ENCODE data around the gene MEAF6. TPM values are rescaled to one million over a fixed set of nuclear protein-coding genes. Genes with fewer than 3 reads are reported as not detected.
A peak's percentile ranks its signal among the peaks of the same experiment; 100 is the strongest.

Gene MEAF6
- total and polyA plus RNA-seq, 4 donors, result 18.7 to 25.3 (median 21.2) TPM

DNA sequence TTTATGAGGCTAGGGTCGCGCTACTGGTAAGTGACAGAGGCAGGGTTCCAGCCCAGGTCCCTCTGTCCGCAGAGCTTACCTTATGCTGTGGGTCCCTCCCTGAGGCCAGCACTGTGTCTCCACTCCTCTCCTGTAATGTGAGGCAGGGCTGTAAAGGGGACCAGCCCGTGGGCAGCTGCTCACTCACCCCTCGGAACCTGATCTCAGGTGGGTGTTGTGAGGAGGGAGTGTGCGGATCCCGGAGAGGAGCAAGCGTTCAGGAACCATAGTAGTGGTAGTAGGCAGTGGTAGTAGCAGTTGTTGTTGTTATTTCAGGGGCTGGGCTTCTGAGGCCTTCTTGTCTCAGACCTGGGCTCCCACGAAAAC is 38.5 kb downstream of the MEAF6 start:
- peak overlapping the region; percentile 21 to 76 for H3K9ac ChIP-seq (ENCODE audit: low read depth in 1 of 2, low read length in 2 of 2)
- no peak for TF ChIP-seq TAF1 (conservative IDR thresholded peaks at IDR 0.05)
- no peak for TF ChIP-seq HNF4A (conservative IDR thresholded peaks at IDR 0.05)
- TF ChIP-seq, protein P1, sequence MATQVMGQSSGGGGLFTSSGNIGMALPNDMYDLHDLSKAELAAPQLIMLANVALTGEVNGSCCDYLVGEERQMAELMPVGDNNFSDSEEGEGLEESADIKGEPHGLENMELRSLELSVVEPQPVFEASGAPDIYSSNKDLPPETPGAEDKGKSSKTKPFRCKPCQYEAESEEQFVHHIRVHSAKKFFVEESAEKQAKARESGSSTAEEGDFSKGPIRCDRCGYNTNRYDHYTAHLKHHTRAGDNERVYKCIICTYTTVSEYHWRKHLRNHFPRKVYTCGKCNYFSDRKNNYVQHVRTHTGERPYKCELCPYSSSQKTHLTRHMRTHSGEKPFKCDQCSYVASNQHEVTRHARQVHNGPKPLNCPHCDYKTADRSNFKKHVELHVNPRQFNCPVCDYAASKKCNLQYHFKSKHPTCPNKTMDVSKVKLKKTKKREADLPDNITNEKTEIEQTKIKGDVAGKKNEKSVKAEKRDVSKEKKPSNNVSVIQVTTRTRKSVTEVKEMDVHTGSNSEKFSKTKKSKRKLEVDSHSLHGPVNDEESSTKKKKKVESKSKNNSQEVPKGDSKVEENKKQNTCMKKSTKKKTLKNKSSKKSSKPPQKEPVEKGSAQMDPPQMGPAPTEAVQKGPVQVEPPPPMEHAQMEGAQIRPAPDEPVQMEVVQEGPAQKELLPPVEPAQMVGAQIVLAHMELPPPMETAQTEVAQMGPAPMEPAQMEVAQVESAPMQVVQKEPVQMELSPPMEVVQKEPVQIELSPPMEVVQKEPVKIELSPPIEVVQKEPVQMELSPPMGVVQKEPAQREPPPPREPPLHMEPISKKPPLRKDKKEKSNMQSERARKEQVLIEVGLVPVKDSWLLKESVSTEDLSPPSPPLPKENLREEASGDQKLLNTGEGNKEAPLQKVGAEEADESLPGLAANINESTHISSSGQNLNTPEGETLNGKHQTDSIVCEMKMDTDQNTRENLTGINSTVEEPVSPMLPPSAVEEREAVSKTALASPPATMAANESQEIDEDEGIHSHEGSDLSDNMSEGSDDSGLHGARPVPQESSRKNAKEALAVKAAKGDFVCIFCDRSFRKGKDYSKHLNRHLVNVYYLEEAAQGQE (IDR thresholded peaks at IDR 0.05), result no peak
- TF ChIP-seq EGR1 (IDR thresholded peaks at IDR 0.05; ENCODE audit: low read depth in 2 of 2), result no peak
- no peak for TF ChIP-seq RXRA (IDR thresholded peaks at IDR 0.05)
- TF ChIP-seq, protein P2, sequence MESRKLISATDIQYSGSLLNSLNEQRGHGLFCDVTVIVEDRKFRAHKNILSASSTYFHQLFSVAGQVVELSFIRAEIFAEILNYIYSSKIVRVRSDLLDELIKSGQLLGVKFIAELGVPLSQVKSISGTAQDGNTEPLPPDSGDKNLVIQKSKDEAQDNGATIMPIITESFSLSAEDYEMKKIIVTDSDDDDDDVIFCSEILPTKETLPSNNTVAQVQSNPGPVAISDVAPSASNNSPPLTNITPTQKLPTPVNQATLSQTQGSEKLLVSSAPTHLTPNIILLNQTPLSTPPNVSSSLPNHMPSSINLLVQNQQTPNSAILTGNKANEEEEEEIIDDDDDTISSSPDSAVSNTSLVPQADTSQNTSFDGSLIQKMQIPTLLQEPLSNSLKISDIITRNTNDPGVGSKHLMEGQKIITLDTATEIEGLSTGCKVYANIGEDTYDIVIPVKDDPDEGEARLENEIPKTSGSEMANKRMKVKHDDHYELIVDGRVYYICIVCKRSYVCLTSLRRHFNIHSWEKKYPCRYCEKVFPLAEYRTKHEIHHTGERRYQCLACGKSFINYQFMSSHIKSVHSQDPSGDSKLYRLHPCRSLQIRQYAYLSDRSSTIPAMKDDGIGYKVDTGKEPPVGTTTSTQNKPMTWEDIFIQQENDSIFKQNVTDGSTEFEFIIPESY (IDR thresholded peaks at IDR 0.05), result no peak
- no peak for TF ChIP-seq HNF4G (IDR thresholded peaks at IDR 0.05)
- no peak for TF ChIP-seq RAD21 (IDR thresholded peaks at IDR 0.05)
- TF ChIP-seq, protein P3, sequence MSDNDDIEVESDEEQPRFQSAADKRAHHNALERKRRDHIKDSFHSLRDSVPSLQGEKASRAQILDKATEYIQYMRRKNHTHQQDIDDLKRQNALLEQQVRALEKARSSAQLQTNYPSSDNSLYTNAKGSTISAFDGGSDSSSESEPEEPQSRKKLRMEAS (IDR thresholded peaks at IDR 0.05), result no peak
- no peak for TF ChIP-seq FOXA2 (IDR thresholded peaks at IDR 0.05)
- no peak for TF ChIP-seq NR2F2 (IDR thresholded peaks at IDR 0.05)
- no peak for TF ChIP-seq SP1 (IDR thresholded peaks at IDR 0.05)
- no peak for TF ChIP-seq JUND (IDR thresholded peaks at IDR 0.05)
- TF ChIP-seq GABPA (IDR thresholded peaks at IDR 0.05 in 1 of 2, conservative IDR thresholded peaks at IDR 0.05 in 1 of 2), result no peak
- TF ChIP-seq, protein P4, sequence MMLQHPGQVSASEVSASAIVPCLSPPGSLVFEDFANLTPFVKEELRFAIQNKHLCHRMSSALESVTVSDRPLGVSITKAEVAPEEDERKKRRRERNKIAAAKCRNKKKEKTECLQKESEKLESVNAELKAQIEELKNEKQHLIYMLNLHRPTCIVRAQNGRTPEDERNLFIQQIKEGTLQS (IDR thresholded peaks at IDR 0.05), result no peak
- TF ChIP-seq, protein P5, sequence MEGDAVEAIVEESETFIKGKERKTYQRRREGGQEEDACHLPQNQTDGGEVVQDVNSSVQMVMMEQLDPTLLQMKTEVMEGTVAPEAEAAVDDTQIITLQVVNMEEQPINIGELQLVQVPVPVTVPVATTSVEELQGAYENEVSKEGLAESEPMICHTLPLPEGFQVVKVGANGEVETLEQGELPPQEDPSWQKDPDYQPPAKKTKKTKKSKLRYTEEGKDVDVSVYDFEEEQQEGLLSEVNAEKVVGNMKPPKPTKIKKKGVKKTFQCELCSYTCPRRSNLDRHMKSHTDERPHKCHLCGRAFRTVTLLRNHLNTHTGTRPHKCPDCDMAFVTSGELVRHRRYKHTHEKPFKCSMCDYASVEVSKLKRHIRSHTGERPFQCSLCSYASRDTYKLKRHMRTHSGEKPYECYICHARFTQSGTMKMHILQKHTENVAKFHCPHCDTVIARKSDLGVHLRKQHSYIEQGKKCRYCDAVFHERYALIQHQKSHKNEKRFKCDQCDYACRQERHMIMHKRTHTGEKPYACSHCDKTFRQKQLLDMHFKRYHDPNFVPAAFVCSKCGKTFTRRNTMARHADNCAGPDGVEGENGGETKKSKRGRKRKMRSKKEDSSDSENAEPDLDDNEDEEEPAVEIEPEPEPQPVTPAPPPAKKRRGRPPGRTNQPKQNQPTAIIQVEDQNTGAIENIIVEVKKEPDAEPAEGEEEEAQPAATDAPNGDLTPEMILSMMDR (IDR thresholded peaks at IDR 0.05; ENCODE audit: low read depth, low read length, missing input control), result no peak
- TF ChIP-seq YY1 (IDR thresholded peaks at IDR 0.05), result no peak
- no peak for TF ChIP-seq FOXA1 (IDR thresholded peaks at IDR 0.05)
- H3K9me3 ChIP-seq (ENCODE audit: control insufficient read depth in 4 of 4, low read length in 3 of 4), result no peaks in the 10 kb centered on the region
- DNase-seq (ENCODE audit: low spot score), result no peak
- peaks cover 5 to 8% (median 7%) of the 10 kb centered on the region in 4 donors for H3K36me3 ChIP-seq (ENCODE audit: control insufficient read depth in 4 of 4, insufficient read depth in 3 of 4, low read depth in 1 of 4, low read length in 3 of 4)
- peaks cover 25 to 64% (median 42%) of the 10 kb centered on the region in 4 donors for H3K4me1 ChIP-seq (ENCODE audit: control insufficient read depth in 4 of 4, insufficient read depth in 4 of 4, low read length in 3 of 4)
- peak overlapping the region; percentile 73 to 86 (median 73) for H3K4me3 ChIP-seq (ENCODE audit: low read depth in 1 of 3, low read length in 3 of 3)
- 68% methylated on average over 9 of the region's 9 CpGs for WGBS
- no peaks in the 10 kb centered on the region for H3K27me3 ChIP-seq (ENCODE audit: control insufficient read depth in 4 of 4, insufficient read depth in 4 of 4, low read length in 3 of 4)
- H3K27ac ChIP-seq (ENCODE audit: low read depth in 1 of 2, low read length in 2 of 2), result peak overlapping the region; percentile 95 to 97
